Parathyroid adenoma (tissue), 2 donors: ENCODE measurements around the gene CEP89.

Experiments used
- H2AFZ ChIP-seq: fragments of 300-600 bp; sonication (generic); one replicate; pipeline ENCODE4 v1.7.0; 2017; ENCODE audit warnings: antibody characterized with exemption, mild to moderate bottlenecking
- H3K27ac ChIP-seq: fragments of 300-600 bp; sonication (generic); one replicate; pipeline ENCODE4 v1.7.0; 2017
- H3K27me3 ChIP-seq: fragments of 300-600 bp; sonication (generic); one replicate; pipeline ENCODE4 v1.7.0; 2017; ENCODE audit warnings: low read length; ENCODE audit not compliant: control insufficient read depth, insufficient read depth
- H3K36me3 ChIP-seq: fragments of 300-600 bp; sonication (generic); one replicate; pipeline ENCODE4 v1.7.0; 2017; ENCODE audit warnings: low read length; ENCODE audit not compliant: control insufficient read depth, insufficient read depth
- H3K4me1 ChIP-seq: fragments of 300-600 bp; sonication (generic); one replicate; pipeline ENCODE4 v1.7.0; 2017; ENCODE audit warnings: control low read depth
- H3K4me2 ChIP-seq: fragments of 300-600 bp; sonication (generic); one replicate; pipeline ENCODE4 v1.7.0; 2017; ENCODE audit warnings: low read length
- H3K4me3 ChIP-seq: fragments of 300-600 bp; sonication (generic); one replicate; pipeline ENCODE4 v1.7.0; 2017; ENCODE audit warnings: low read depth, low read length
- H3K79me2 ChIP-seq: fragments of 300-600 bp; sonication (generic); one replicate; pipeline ENCODE4 v1.7.0; 2017; ENCODE audit warnings: control low read depth
- H3K9ac ChIP-seq: fragments of 300-600 bp; sonication (generic); one replicate; pipeline ENCODE4 v1.7.0; 2017; ENCODE audit warnings: mild to moderate bottlenecking
- H3K9me3 ChIP-seq: fragments of 300-600 bp; sonication (generic); one replicate; pipeline ENCODE4 v1.7.0; 2017; ENCODE audit warnings: low read length; ENCODE audit not compliant: control insufficient read depth
- CTCF ChIP-seq: fragments of 300-600 bp; sonication (generic); IDR thresholded peaks from one replicate; pipeline ENCODE4 v1.7.0; 2017; ENCODE audit warnings: antibody characterized with exemption, mild to moderate bottlenecking
- donor health status: primary hyperparathyroidism.

CEP89 gene

GRCh38 chr19:32865326-32865725, 106.4 kb downstream of the CEP89 start:
- no peaks in the 10 kb centered on the region for H3K4me1 ChIP-seq
- H3K27ac ChIP-seq, result no peak overlapping the region
- no peak overlapping the region for H3K4me3 ChIP-seq
- no peak for TF ChIP-seq CTCF
- H3K4me2 ChIP-seq, result no peak overlapping the region
- no peaks in the 10 kb centered on the region for H3K9me3 ChIP-seq
- no peaks in the 10 kb centered on the region for H3K79me2 ChIP-seq
- H2AFZ ChIP-seq, result no peak overlapping the region
- H3K36me3 ChIP-seq, result no peaks in the 10 kb centered on the region
- H3K9ac ChIP-seq, result no peak overlapping the region
- no peaks in the 10 kb centered on the region for H3K27me3 ChIP-seq

GRCh38 chr19:32864318-32865007, 107.3 kb downstream of the CEP89 start:
- TF ChIP-seq CTCF, result no peak
- H3K4me1 ChIP-seq, result no peaks in the 10 kb centered on the region
- no peak overlapping the region for H3K4me3 ChIP-seq

GRCh38 chr19:32863841-32864240, 107.9 kb downstream of the CEP89 start:
- Histone ChIP-seq H3K4me1 (no peaks in the 10 kb centered on the region), H3K79me2 (no peaks in the 10 kb centered on the region), H3K4me2 (no peak overlapping the region), H3K9ac (no peak overlapping the region), H2AFZ (no peak overlapping the region), H3K36me3 (no peaks in the 10 kb centered on the region), H3K4me3 (no peak overlapping the region), H3K9me3 (no peaks in the 10 kb centered on the region), H3K27ac (no peak overlapping the region), H3K27me3 (no peaks in the 10 kb centered on the region)
- no peak for TF ChIP-seq CTCF

More at GRCh38 chr19:32864318-32865007, 107.3 kb downstream of the CEP89 start:
- Histone ChIP-seq H3K27me3 (no peaks in the 10 kb centered on the region), H3K79me2 (no peaks in the 10 kb centered on the region), H3K4me2 (no peak overlapping the region), H3K9ac (no peak overlapping the region), H3K27ac (no peak overlapping the region), H3K9me3 (no peaks in the 10 kb centered on the region), H2AFZ (no peak overlapping the region), H3K36me3 (no peaks in the 10 kb centered on the region)

- no peaks in the 10 kb centered on the region for H3K9me3 ChIP-seq
- H3K79me2 ChIP-seq, result no peaks in the 10 kb centered on the region
- no peak overlapping the region for H3K27ac ChIP-seq
- TF ChIP-seq CTCF, result no peak
- no peak overlapping the region for H3K9ac ChIP-seq
- H2AFZ ChIP-seq, result no peak overlapping the region
- no peaks in the 10 kb centered on the region for H3K4me1 ChIP-seq
- H3K4me2 ChIP-seq, result no peak overlapping the region
- no peaks in the 10 kb centered on the region for H3K36me3 ChIP-seq
- H3K4me3 ChIP-seq, result no peak overlapping the region
- no peaks in the 10 kb centered on the region for H3K27me3 ChIP-seq
Observed at GRCh38 chr19:32863301-32863700, 108.5 kb downstream of the CEP89 start.

GRCh38 chr19:32862741-32863140, 109.0 kb downstream of the CEP89 start:
- Histone ChIP-seq H3K79me2 (no peaks in the 10 kb centered on the region), H3K4me3 (no peak overlapping the region), H3K4me1 (no peaks in the 10 kb centered on the region), H3K27me3 (no peaks in the 10 kb centered on the region), H3K9ac (no peak overlapping the region), H3K9me3 (no peaks in the 10 kb centered on the region), H3K27ac (no peak overlapping the region), H3K4me2 (no peak overlapping the region), H3K36me3 (no peaks in the 10 kb centered on the region), H2AFZ (no peak overlapping the region)
- TF ChIP-seq CTCF, result no peak
